Osteocyte (in vitro differentiated cells): Measurements from ENCODE around the gene AGXT. TPM values are rescaled to one million over a fixed set of nuclear protein-coding genes. Genes with fewer than 3 reads are reported as not detected.

Experiments
- DNase-seq: peaks from one replicate; pipeline ENCODE4 v3.0.0; 2021; ENCODE audit warnings: mixed read lengths; ENCODE audit not compliant: unreplicated experiment; ENCODE audit errors: extremely low spot score
- H3K27ac Mint-ChIP-seq: one replicate; pipeline ENCODE4 v1.8.0; 2021; ENCODE audit warnings: mild to moderate bottlenecking, mixed read lengths; ENCODE audit not compliant: unreplicated experiment
- H3K27me3 Mint-ChIP-seq: one replicate; pipeline ENCODE4 v1.8.0; 2021; ENCODE audit warnings: mixed read lengths; ENCODE audit not compliant: unreplicated experiment
- H3K36me3 Mint-ChIP-seq: one replicate; pipeline ENCODE4 v1.8.0; 2021; ENCODE audit warnings: mixed read lengths; ENCODE audit not compliant: unreplicated experiment
- H3K4me1 Mint-ChIP-seq: one replicate; pipeline ENCODE4 v1.8.0; 2021; ENCODE audit warnings: mixed read lengths; ENCODE audit not compliant: unreplicated experiment
- H3K4me3 Mint-ChIP-seq: one replicate; pipeline ENCODE4 v1.8.0; 2021; ENCODE audit warnings: mild to moderate bottlenecking, moderate library complexity, mixed read lengths; ENCODE audit not compliant: unreplicated experiment
- H3K9me3 Mint-ChIP-seq: one replicate; pipeline ENCODE4 v1.8.0; 2021; ENCODE audit warnings: mixed read lengths; ENCODE audit not compliant: unreplicated experiment
- CTCF ChIP-seq: fragments of 200-600 bp; sonication (generic); IDR thresholded peaks from 2 replicates; pipeline ENCODE4 v1.5.0; 2021; ENCODE audit warnings: antibody characterized with exemption, mild to moderate bottlenecking, moderate library complexity
- total RNA-seq: library from RNA; stranded (reverse); gene quantifications from 2 replicates; pipeline ENCODE4 v1.2.1, GENCODE V29; 2021

The AGXT gene
- total RNA-seq, 1 donor from 2014 or later = not detected

- DNase-seq = no peak
- no peaks in the 10 kb centered on the region for H3K4me1 Mint-ChIP-seq
- peaks cover 6% of the 10 kb centered on the region for H3K9me3 Mint-ChIP-seq
- H3K27me3 Mint-ChIP-seq = peaks cover 9% of the 10 kb centered on the region
- no peak for TF ChIP-seq CTCF
- no peak overlapping the region for H3K27ac Mint-ChIP-seq
- H3K4me3 Mint-ChIP-seq = no peak overlapping the region
- no peaks in the 10 kb centered on the region for H3K36me3 Mint-ChIP-seq
Observed at GRCh38 chr2:240898731-240899467, 30.3 kb downstream of the AGXT start.

- peaks cover 9% of the 10 kb centered on the region for H3K27me3 Mint-ChIP-seq
- H3K27ac Mint-ChIP-seq = no peak overlapping the region
- TF ChIP-seq CTCF = no peak
- H3K4me3 Mint-ChIP-seq = no peak overlapping the region
- no peak for DNase-seq
- H3K36me3 Mint-ChIP-seq = no peaks in the 10 kb centered on the region
- H3K9me3 Mint-ChIP-seq = peaks cover 6% of the 10 kb centered on the region
- no peaks in the 10 kb centered on the region for H3K4me1 Mint-ChIP-seq
Observed at GRCh38 chr2:240899468-240899865, 30.8 kb downstream of the AGXT start.

- Mint-ChIP-seq H3K27me3 (peaks cover 9% of the 10 kb centered on the region), H3K27ac (no peak overlapping the region), H3K4me1 (no peaks in the 10 kb centered on the region), H3K9me3 (peaks cover 6% of the 10 kb centered on the region), H3K36me3 (no peaks in the 10 kb centered on the region), H3K4me3 (no peak overlapping the region)
- no peak for DNase-seq
- TF ChIP-seq CTCF = no peak
Observed at GRCh38 chr2:240900141-240900860, 31.7 kb downstream of the AGXT start.

GRCh38 chr2:240901986-240902614 lies 33.5 kb downstream of the AGXT start:
- no peak for DNase-seq
- Mint-ChIP-seq H3K4me3 (no peak overlapping the region), H3K27me3 (peaks cover 16% of the 10 kb centered on the region), H3K9me3 (peaks cover 6% of the 10 kb centered on the region), H3K4me1 (no peaks in the 10 kb centered on the region), H3K27ac (no peak overlapping the region), H3K36me3 (no peaks in the 10 kb centered on the region)
- TF ChIP-seq CTCF = no peak

- H3K9me3 Mint-ChIP-seq = peaks cover 6% of the 10 kb centered on the region
- no peaks in the 10 kb centered on the region for H3K4me1 Mint-ChIP-seq
- TF ChIP-seq CTCF = no peak
- H3K27ac Mint-ChIP-seq = no peak overlapping the region
- no peaks in the 10 kb centered on the region for H3K36me3 Mint-ChIP-seq
- no peak for DNase-seq
- no peak overlapping the region for H3K4me3 Mint-ChIP-seq
- peaks cover 16% of the 10 kb centered on the region for H3K27me3 Mint-ChIP-seq
Observed at GRCh38 chr2:240902615-240903041, 34.0 kb downstream of the AGXT start.
